ENCODE measurements around the gene GAREM1. TPM values are rescaled to one million over a fixed set of nuclear protein-coding genes. Genes with fewer than 3 reads are reported as not detected.

GAREM1 gene
- total and polyA plus RNA-seq, 2 donors (not counting 3 experiments of a cell fraction or from before 2014, with no cell fraction given): 0.69 to 1.0 TPM

DNA sequence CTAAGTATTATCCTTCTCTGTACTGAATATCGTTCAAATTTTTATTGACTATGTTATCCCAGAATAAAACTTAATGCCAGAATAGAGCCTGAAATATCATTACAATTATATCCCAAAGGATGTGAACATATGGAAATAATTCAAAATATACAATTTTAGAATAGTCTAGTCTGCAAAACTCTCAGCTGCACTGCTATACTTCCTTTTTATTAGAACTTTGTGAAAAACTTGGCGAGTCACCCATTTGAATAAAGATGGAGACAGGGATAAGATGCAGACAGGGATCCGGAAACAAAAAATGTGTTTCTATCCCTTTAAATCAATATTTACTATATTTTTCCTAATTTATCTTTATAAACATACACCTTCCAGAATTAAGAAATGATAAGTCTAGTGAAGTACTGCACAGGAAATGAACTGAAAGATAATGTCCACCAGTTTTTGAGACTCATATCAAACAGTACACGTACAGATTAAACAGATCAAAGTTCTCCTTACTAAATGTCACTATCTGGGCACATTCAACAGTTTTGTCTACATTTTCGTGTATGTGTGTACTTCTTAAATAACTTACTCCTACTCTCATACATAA, 173.0 kb downstream of the GAREM1 start:
- intact Hi-C loops (cut with micrococcal nuclease) (no loop called here), dilution Hi-C loops (cut with MboI; ENCODE audit: extremely low pct_ligation_motif_present, low sequenced_read_pairs) (no loop called here)
- Histone ChIP-seq H3K9me1 (replicated peaks; ENCODE audit: control insufficient read depth, extremely low read depth, insufficient read depth, low read length) (no peaks in the 10 kb centered on the region), H3K9me3 (replicated peaks; ENCODE audit: control insufficient read depth, insufficient read depth, low read length) (no peaks in the 10 kb centered on the region), H3K79me2 (ENCODE audit: control insufficient read depth, insufficient read depth, low read length) (no peaks in the 10 kb centered on the region), H3K9ac (replicated peaks; ENCODE audit: extremely low read depth, insufficient read depth, low read length) (no peak overlapping the region), H4K20me1 (replicated peaks; ENCODE audit: control insufficient read depth, extremely low read depth, insufficient read depth, low read length) (no peaks in the 10 kb centered on the region), H2AFZ (ENCODE audit: low read depth, low read length) (no peak overlapping the region), H3K27ac (ENCODE audit: insufficient read depth, low read depth, low read length) (no peak overlapping the region), H3K4me1 (ENCODE audit: control insufficient read depth, extremely low read depth, insufficient read depth, low read length) (no peaks in the 10 kb centered on the region), H3K4me2 (ENCODE audit: insufficient read depth, low read length) (no peak overlapping the region), H3K36me3 (ENCODE audit: control insufficient read depth in 2 of 2, extremely low read depth in 1 of 2, insufficient read depth in 2 of 2, low read length in 2 of 2) (no peaks in the 10 kb centered on the region), H3K4me3 (replicated peaks in 1 of 3; ENCODE audit: insufficient read depth in 1 of 3, low read depth in 1 of 3, low read length in 3 of 3) (no peak overlapping the region), H3K27me3 (ENCODE audit: control insufficient read depth in 2 of 2, insufficient read depth in 2 of 2, low read length in 2 of 2) (peaks cover 8 to 19% of the 10 kb centered on the region in 2 experiments)
- no TSS peak for BruUV-seq (replicated peaks)
- DNase-seq (ENCODE audit: low read depth, low spot score) (no peak), FAIRE-seq (no peak)
- TF ChIP-seq JUN (IDR thresholded peaks at IDR 0.05; ENCODE audit: borderline replicate concordance, insufficient read depth, insufficient read length, low read depth): no peak
- no peak for TF ChIP-seq FOS (IDR thresholded peaks at IDR 0.05; ENCODE audit: borderline replicate concordance, insufficient read depth, low read length)
- TF ChIP-seq, protein P1, sequence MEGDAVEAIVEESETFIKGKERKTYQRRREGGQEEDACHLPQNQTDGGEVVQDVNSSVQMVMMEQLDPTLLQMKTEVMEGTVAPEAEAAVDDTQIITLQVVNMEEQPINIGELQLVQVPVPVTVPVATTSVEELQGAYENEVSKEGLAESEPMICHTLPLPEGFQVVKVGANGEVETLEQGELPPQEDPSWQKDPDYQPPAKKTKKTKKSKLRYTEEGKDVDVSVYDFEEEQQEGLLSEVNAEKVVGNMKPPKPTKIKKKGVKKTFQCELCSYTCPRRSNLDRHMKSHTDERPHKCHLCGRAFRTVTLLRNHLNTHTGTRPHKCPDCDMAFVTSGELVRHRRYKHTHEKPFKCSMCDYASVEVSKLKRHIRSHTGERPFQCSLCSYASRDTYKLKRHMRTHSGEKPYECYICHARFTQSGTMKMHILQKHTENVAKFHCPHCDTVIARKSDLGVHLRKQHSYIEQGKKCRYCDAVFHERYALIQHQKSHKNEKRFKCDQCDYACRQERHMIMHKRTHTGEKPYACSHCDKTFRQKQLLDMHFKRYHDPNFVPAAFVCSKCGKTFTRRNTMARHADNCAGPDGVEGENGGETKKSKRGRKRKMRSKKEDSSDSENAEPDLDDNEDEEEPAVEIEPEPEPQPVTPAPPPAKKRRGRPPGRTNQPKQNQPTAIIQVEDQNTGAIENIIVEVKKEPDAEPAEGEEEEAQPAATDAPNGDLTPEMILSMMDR (IDR thresholded peaks at IDR 0.05; ENCODE audit: extremely low read depth in 1 of 2, insufficient read depth in 1 of 2, low read depth in 1 of 2, low read length in 2 of 2): no peak
- TF ChIP-seq POLR2A (IDR thresholded peaks at IDR 0.05; ENCODE audit: low read depth, low read length): no peak
- TF ChIP-seq GATA2 (IDR thresholded peaks at IDR 0.05; ENCODE audit: insufficient read depth, insufficient read length, low read depth, low read length): no peak
- TF ChIP-seq POLR2AphosphoS5 (IDR thresholded peaks at IDR 0.05; ENCODE audit: insufficient read depth, low read depth, low read length): no peak
- TF ChIP-seq MAX (IDR thresholded peaks at IDR 0.05; ENCODE audit: insufficient read depth, insufficient read length): no peak
- TF ChIP-seq EZH2 (IDR thresholded peaks at IDR 0.05; ENCODE audit: borderline replicate concordance, low read depth, low read length, severe bottlenecking): no peak
- TF ChIP-seq MYC (IDR thresholded peaks at IDR 0.05; ENCODE audit: low read depth, low read length): no peak
- ChIA-PET POLR2A (no interaction called here), CTCF (interaction anchor here (1.4 to 1.9 kb wide), 2 partner anchors 8 to 173 kb away, joined by 4 read pairs; partner anchors contain the start of gene GAREM1)

Measured in endothelial cell of umbilical vein (primary cell).